ENCODE data around the gene RPP40.

GRCh38 chr6:4947716-4948115 is 56.1 kb downstream of the RPP40 start:
- TF ChIP-seq EP300 (IDR thresholded peaks at IDR 0.05) = no peak
- TF ChIP-seq POLR2A (IDR thresholded peaks at IDR 0.05) = no peak
